IMR-90 (cell line): ENCODE results near the gene PRR19. TPM values are rescaled to one million over a fixed set of nuclear protein-coding genes. Genes with fewer than 3 reads are reported as not detected.
A peak's percentile ranks its signal among the peaks of the same experiment; 100 is the strongest.

ENCODE experiments used
- ATAC-seq: fragments of 200-7000 bp; cut with Tn5 transposase; 2 replicates; pipeline ENCODE4 v1.9.1; 2020; ENCODE audit warnings: low read depth, mild to moderate bottlenecking, moderate library complexity
- BruUV-seq: library from RNA; stranded (reverse); fragments of 400-500 nt; replicated peaks from 2 replicates; lab custom pipeline; 2021; lab: Mats Ljungman, UMichigan
- CTCF ChIA-PET: fragments of 300-600 bp; formaldehyde crosslinking; extraction: SDS; loops from one replicate; lab custom pipeline; 2021; ENCODE audit warnings: antibody characterized with exemption; lab: Yijun Ruan, JAX
- POLR2A ChIA-PET: fragments of 300-600 bp; sonication (Branson Sonifier 250); formaldehyde crosslinking; loops from one replicate; lab custom pipeline; 2022; ENCODE audit warnings: antibody characterized with exemption; ENCODE audit not compliant: unreplicated experiment; lab: Charles Lee
- DNase-seq: peaks from one replicate; pipeline ENCODE4 v3.0.0; 2013
- H2AFZ ChIP-seq: replicated peaks from 2 replicates; pipeline ENCODE3; 2013; ENCODE audit warnings: low read length, mild to moderate bottlenecking; ENCODE audit not compliant: poor library complexity
- H2AK5ac ChIP-seq: 2 replicates; pipeline ENCODE4 v1.6.1; 2013; ENCODE audit warnings: low read depth, low read length, inconsistent platforms
- H2AK9ac ChIP-seq: replicated peaks from 2 replicates; pipeline ENCODE3; 2013; ENCODE audit warnings: mild to moderate bottlenecking, low read depth, low read length, moderate library complexity; ENCODE audit not compliant: poor library complexity
- H2BK120ac ChIP-seq: 2 replicates; pipeline ENCODE4 v1.6.1; 2013; ENCODE audit warnings: low read depth, low read length, inconsistent platforms
- H2BK15ac ChIP-seq: 3 replicates; pipeline ENCODE4 v1.6.1; 2013; ENCODE audit warnings: low read depth, low read length, inconsistent platforms
- H2BK20ac ChIP-seq: 2 replicates; pipeline ENCODE4 v1.6.1; 2013; ENCODE audit warnings: low read depth, mild to moderate bottlenecking, inconsistent platforms, low read length, moderate library complexity
- H2BK5ac ChIP-seq: 2 replicates; pipeline ENCODE4 v1.6.1; 2013; ENCODE audit warnings: mild to moderate bottlenecking, low read depth, low read length, inconsistent platforms; ENCODE audit not compliant: poor library complexity, severe bottlenecking
- H3K14ac ChIP-seq: replicated peaks from 2 replicates; pipeline ENCODE4 v1.6.1; 2013; ENCODE audit warnings: low read depth, low read length, inconsistent platforms
- H3K18ac ChIP-seq: 2 replicates; pipeline ENCODE4 v1.6.1; 2013; ENCODE audit warnings: low read depth, low read length, control low read depth
- H3K23ac ChIP-seq: 2 replicates; pipeline ENCODE4 v1.6.1; 2013; ENCODE audit warnings: low read depth, low read length, inconsistent platforms
- H3K27ac ChIP-seq: 2 replicates; pipeline ENCODE4 v1.5.1; 2013; ENCODE audit warnings: mild to moderate bottlenecking, control low read depth, low read length; ENCODE audit not compliant: insufficient read depth
- H3K27me3 ChIP-seq: 2 replicates; pipeline ENCODE4 v1.6.1; 2013; ENCODE audit warnings: low read length; ENCODE audit not compliant: control insufficient read depth, insufficient read depth
- H3K36me3 ChIP-seq: 2 replicates; pipeline ENCODE4 v1.6.1; 2013; ENCODE audit warnings: low read length, mixed read lengths; ENCODE audit not compliant: control insufficient read depth, insufficient read depth
- H3K4ac ChIP-seq: 2 replicates; pipeline ENCODE4 v1.6.1; 2013; ENCODE audit warnings: low read depth, low read length, inconsistent platforms
- H3K4me1 ChIP-seq: 2 replicates; pipeline ENCODE4 v1.6.1; 2013; ENCODE audit warnings: low read length, mixed read lengths; ENCODE audit not compliant: control insufficient read depth, insufficient read depth
- H3K4me2 ChIP-seq: 2 replicates; pipeline ENCODE4 v1.6.1; 2013; ENCODE audit warnings: low read depth, mild to moderate bottlenecking, control low read depth, low read length, moderate library complexity
- H3K4me3 ChIP-seq: 2 replicates; pipeline ENCODE4 v1.5.1; 2013; ENCODE audit warnings: low read depth, mild to moderate bottlenecking, control low read depth, low read length, moderate library complexity; ENCODE audit not compliant: insufficient read depth
- H3K56ac ChIP-seq: 2 replicates; pipeline ENCODE4 v1.6.1; 2013; ENCODE audit warnings: low read length, inconsistent platforms; ENCODE audit not compliant: insufficient read depth; ENCODE audit errors: extremely low read depth
- H3K79me1 ChIP-seq, 2 experiments: 2 replicates each; pipeline ENCODE4 v1.6.1; 2013; ENCODE audit warnings: low read length in 2 of 2, inconsistent platforms in 1 of 2, low read depth in 1 of 2
- H3K9ac ChIP-seq: 2 replicates; pipeline ENCODE4 v1.6.1; 2013; ENCODE audit warnings: low read depth, low read length, control low read depth
- H3K9me1 ChIP-seq: 2 replicates; pipeline ENCODE4 v1.6.1; 2013; ENCODE audit warnings: low read length, inconsistent platforms; ENCODE audit not compliant: insufficient read depth
- H3K9me3 ChIP-seq: 2 replicates; pipeline ENCODE4 v1.6.1; 2013; ENCODE audit warnings: low read length; ENCODE audit not compliant: control insufficient read depth, insufficient read depth
- H4K20me1 ChIP-seq: 2 replicates; pipeline ENCODE4 v1.6.1; 2013; ENCODE audit warnings: low read length, inconsistent platforms; ENCODE audit not compliant: insufficient read depth
- H4K5ac ChIP-seq: 2 replicates; pipeline ENCODE4 v1.6.1; 2013; ENCODE audit warnings: mild to moderate bottlenecking, low read depth, low read length, control low read depth
- H4K8ac ChIP-seq, 2 experiments: 2 replicates each; pipeline ENCODE4 v1.6.1; 2013; ENCODE audit warnings: low read depth in 2 of 2, low read length in 2 of 2, control low read depth in 1 of 2, inconsistent platforms in 1 of 2
- H4K91ac ChIP-seq: 2 replicates; pipeline ENCODE4 v1.6.1; 2013; ENCODE audit warnings: low read depth, low read length, inconsistent platforms; ENCODE audit not compliant: insufficient read depth
- BHLHE40 ChIP-seq: fragments of 150-350 bp; IDR thresholded peaks from 2 replicates; pipeline ENCODE4 v1.6.1; 2016; ENCODE audit warnings: mild to moderate bottlenecking, low read depth, low read length
- CHD1 ChIP-seq: IDR thresholded peaks from 2 replicates; pipeline ENCODE4 v1.6.1; 2012; ENCODE audit warnings: low read depth, low read length, improper control_type of control experiment
- FOS ChIP-seq: fragments of 150-350 bp; IDR thresholded peaks from 2 replicates; pipeline ENCODE4 v1.6.1; 2016; ENCODE audit warnings: low read depth, low read length
- MAFK ChIP-seq: IDR thresholded peaks from 2 replicates; pipeline ENCODE4 v1.6.1; 2012; ENCODE audit warnings: low read depth, low read length, improper control_type of control experiment
- MAZ ChIP-seq: IDR thresholded peaks from 2 replicates; pipeline ENCODE4 v1.6.1; 2012; ENCODE audit warnings: low read depth, mild to moderate bottlenecking, low read length, improper control_type of control experiment, moderate library complexity, borderline replicate concordance
- MXI1 ChIP-seq: IDR thresholded peaks from 2 replicates; pipeline ENCODE4 v1.6.1; 2012; ENCODE audit warnings: low read depth, mild to moderate bottlenecking, low read length, moderate library complexity, borderline replicate concordance
- NFE2L2 ChIP-seq: fragments of 150-350 bp; IDR thresholded peaks from 2 replicates; pipeline ENCODE4 v1.6.1; 2016; ENCODE audit warnings: low read depth, mild to moderate bottlenecking, low read length
- POLR2A ChIP-seq: IDR thresholded peaks from 2 replicates; pipeline ENCODE4 v1.6.1; 2012; ENCODE audit warnings: mild to moderate bottlenecking, low read depth, low read length
- RAD21 ChIP-seq: IDR thresholded peaks from 2 replicates; pipeline ENCODE4 v1.6.1; 2012; ENCODE audit warnings: low read length, improper control_type of control experiment
- RCOR1 ChIP-seq: IDR thresholded peaks from 2 replicates; pipeline ENCODE4 v1.6.1; 2012; ENCODE audit warnings: mild to moderate bottlenecking, low read length, improper control_type of control experiment; ENCODE audit not compliant: insufficient replicate concordance
- RFX5 ChIP-seq: IDR thresholded peaks from 2 replicates; pipeline ENCODE4 v1.8.0; 2012; ENCODE audit warnings: low read depth, mild to moderate bottlenecking, low read length, moderate library complexity
- WGBS, 2 experiments: methylation state at CpG; one replicate each; pipeline versions ENCODE4 v1.1.5 to v1.1.7; 2013; ENCODE audit warnings: missing lambda C conversion rate in 2 of 2; ENCODE audit not compliant: insufficient read length in 1 of 2; ENCODE audit errors: extremely low coverage in 2 of 2; 5-methylcytosine and 5-hydroxymethylcytosine counted together
- dilution Hi-C: fragments of 300-500 bp; cut with HindIII; formaldehyde crosslinking; loops from one replicate; pipeline ENCODE4 v1.14.3; 2018; ENCODE audit warnings: low sequenced_read_pairs; ENCODE audit not compliant: unreplicated experiment
- in situ Hi-C: fragments of 300-500 bp; cut with MboI; formaldehyde crosslinking; loops from 3 replicates; pipeline ENCODE4 v1.14.3; 2019; ENCODE audit warnings: low sequenced_read_pairs, inconsistent platforms, mixed read lengths
- intact Hi-C: fragments of 100-400 bp; cut with micrococcal nuclease; formaldehyde crosslinking; loops from 2 replicates; pipeline ENCODE4 v1.10.0; 2022
- polyA plus RNA-seq, 3 experiments: library from polyadenylated mRNA; depleted of rRNA; stranded (reverse); fragments of >200 nt; gene quantifications; 2 replicates each; pipeline ENCODE4 v1.2.3, GENCODE V29; 2012; ENCODE audit warnings: low replicate concordance in 1 of 3
- total RNA-seq: library from RNA; depleted of rRNA; stranded (reverse); fragments of >200 nt; gene quantifications from 2 replicates; pipeline ENCODE4 v1.2.3, GENCODE V29; 2012
- TF ChIP-seq, protein P1 (sequence below): conservative IDR thresholded peaks from 2 replicates; pipeline ENCODE4 v1.5.1; 2012; ENCODE audit warnings: mild to moderate bottlenecking, low read depth, low read length, improper control_type of control experiment
- TF ChIP-seq, protein P2 (sequence below): fragments of 150-350 bp; IDR thresholded peaks from 2 replicates; pipeline ENCODE4 v1.6.1; 2016; ENCODE audit warnings: low read depth, mild to moderate bottlenecking, low read length, moderate library complexity, borderline replicate concordance
- TF ChIP-seq, protein P3 (sequence below): fragments of 150-350 bp; IDR thresholded peaks from 2 replicates; pipeline ENCODE4 v1.6.1; 2017; ENCODE audit warnings: mild to moderate bottlenecking, antibody characterized with exemption, low read length, low read depth

Gene PRR19
- total and polyA plus RNA-seq, 2 of the 4 experiments (the other 2 are of a cell fraction): 0.36 to 1.6 TPM

DNA sequence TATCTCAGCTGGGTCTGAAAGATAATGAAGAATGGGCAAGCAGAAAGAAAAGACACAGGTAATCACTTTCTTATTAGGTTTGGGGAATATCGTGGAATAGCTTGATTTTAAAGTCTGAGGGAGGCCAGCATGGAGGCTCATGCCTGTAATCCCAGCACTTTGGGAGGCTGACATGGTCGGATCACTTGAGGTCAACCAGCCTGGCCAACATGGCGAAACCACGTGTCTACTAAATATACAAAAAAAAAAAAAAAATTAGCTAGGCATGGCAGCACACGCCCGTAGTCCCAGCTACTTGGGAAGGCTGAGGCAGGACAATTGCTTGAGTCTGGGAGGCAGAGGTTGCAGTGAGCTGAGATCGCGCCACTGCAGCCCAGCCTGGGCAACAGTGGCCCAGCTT is 1.9 kb downstream of the PRR19 start:
- H4K8ac ChIP-seq: no peak overlapping the region
- H3K36me3 ChIP-seq: 0 out of 2 replicates have a peak, but pooled peaks cover 1% of the 10 kb centered on the region
- no peak for ATAC-seq
- no peak overlapping the region for H2BK5ac ChIP-seq
- H3K56ac ChIP-seq: no peak overlapping the region
- dilution Hi-C loops (no loop called here), intact Hi-C loops (no loop called here), in situ Hi-C loops (no loop called here)
- H3K4me3 ChIP-seq: no peak overlapping the region
- H3K18ac ChIP-seq: no peak overlapping the region
- H3K9ac ChIP-seq: no peak overlapping the region
- no peak overlapping the region for H2BK20ac ChIP-seq
- TF ChIP-seq FOS (no peak), POLR2A (no peak), RCOR1 (no peak), CHD1 (no peak), NFE2L2 (no peak), RAD21 (no peak), MXI1 (no peak), MAFK (no peak), MAZ (no peak), BHLHE40 (no peak), RFX5 (no peak)
- TF ChIP-seq, protein P1, sequence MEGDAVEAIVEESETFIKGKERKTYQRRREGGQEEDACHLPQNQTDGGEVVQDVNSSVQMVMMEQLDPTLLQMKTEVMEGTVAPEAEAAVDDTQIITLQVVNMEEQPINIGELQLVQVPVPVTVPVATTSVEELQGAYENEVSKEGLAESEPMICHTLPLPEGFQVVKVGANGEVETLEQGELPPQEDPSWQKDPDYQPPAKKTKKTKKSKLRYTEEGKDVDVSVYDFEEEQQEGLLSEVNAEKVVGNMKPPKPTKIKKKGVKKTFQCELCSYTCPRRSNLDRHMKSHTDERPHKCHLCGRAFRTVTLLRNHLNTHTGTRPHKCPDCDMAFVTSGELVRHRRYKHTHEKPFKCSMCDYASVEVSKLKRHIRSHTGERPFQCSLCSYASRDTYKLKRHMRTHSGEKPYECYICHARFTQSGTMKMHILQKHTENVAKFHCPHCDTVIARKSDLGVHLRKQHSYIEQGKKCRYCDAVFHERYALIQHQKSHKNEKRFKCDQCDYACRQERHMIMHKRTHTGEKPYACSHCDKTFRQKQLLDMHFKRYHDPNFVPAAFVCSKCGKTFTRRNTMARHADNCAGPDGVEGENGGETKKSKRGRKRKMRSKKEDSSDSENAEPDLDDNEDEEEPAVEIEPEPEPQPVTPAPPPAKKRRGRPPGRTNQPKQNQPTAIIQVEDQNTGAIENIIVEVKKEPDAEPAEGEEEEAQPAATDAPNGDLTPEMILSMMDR: no peak
- TF ChIP-seq, protein P2, sequence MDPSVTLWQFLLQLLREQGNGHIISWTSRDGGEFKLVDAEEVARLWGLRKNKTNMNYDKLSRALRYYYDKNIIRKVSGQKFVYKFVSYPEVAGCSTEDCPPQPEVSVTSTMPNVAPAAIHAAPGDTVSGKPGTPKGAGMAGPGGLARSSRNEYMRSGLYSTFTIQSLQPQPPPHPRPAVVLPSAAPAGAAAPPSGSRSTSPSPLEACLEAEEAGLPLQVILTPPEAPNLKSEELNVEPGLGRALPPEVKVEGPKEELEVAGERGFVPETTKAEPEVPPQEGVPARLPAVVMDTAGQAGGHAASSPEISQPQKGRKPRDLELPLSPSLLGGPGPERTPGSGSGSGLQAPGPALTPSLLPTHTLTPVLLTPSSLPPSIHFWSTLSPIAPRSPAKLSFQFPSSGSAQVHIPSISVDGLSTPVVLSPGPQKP: no peak
- TF ChIP-seq, protein P3, sequence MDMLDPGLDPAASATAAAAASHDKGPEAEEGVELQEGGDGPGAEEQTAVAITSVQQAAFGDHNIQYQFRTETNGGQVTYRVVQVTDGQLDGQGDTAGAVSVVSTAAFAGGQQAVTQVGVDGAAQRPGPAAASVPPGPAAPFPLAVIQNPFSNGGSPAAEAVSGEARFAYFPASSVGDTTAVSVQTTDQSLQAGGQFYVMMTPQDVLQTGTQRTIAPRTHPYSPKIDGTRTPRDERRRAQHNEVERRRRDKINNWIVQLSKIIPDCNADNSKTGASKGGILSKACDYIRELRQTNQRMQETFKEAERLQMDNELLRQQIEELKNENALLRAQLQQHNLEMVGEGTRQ: no peak
- H3K27ac ChIP-seq: no peak overlapping the region
- no peak overlapping the region for H4K5ac ChIP-seq
- no peak overlapping the region for H3K4me2 ChIP-seq
- H4K20me1 ChIP-seq: no peaks in the 10 kb centered on the region
- no peak overlapping the region for H2AK5ac ChIP-seq
- H2BK15ac ChIP-seq: 0 out of 3 replicates have a peak overlapping the region, but pooled peaks have one; percentile 37
- H3K27me3 ChIP-seq: no peaks in the 10 kb centered on the region
- H3K9me1 ChIP-seq: peaks cover 10% of the 10 kb centered on the region; the same call in 1 of the 2 replicates
- no peak for DNase-seq
- POLR2A ChIA-PET: no interaction called here
- CTCF ChIA-PET: no interaction called here
- H3K4ac ChIP-seq: no peak overlapping the region
- peaks cover 7% of the 10 kb centered on the region for H3K4me1 ChIP-seq
- peaks cover 3 to 25% of the 10 kb centered on the region in 2 experiments; a peak in 2 of 4 replicates for H3K79me1 ChIP-seq
- no peak overlapping the region for H4K91ac ChIP-seq
- H3K14ac ChIP-seq: no peak overlapping the region
- no peak overlapping the region for H3K23ac ChIP-seq
- H2AK9ac ChIP-seq: no peak overlapping the region
- BruUV-seq: no TSS peak
- WGBS, 2 experiments: 80% methylated on average over 2 of the region's 8 CpGs; no CpG with 5 or more reads in 1 of the 2 experiments
- no peak overlapping the region for H2AFZ ChIP-seq
- H2BK120ac ChIP-seq: no peak overlapping the region
- H3K9me3 ChIP-seq: no peaks in the 10 kb centered on the region
